HAP-1 (cell line): Measurements from ENCODE around the gene MYT1.
A peak's percentile ranks its signal among the peaks of the same experiment; 100 is the strongest.
"Not testable (repeated sequence)": the region's sequence is repeated elsewhere in the genome, so short reads cannot be mapped to it uniquely, and the experiment has no call there.

Experiments
- DNase-seq, 2 experiments: peaks; one replicate each; pipeline ENCODE4 v3.0.0-alpha.2; 2016 to 2020; ENCODE audit warnings: low spot score in 2 of 2
- H3K27me3 ChIP-seq: fragments of 250-450 bp; sonication (Bioruptor Pico); 2 replicates; pipeline ENCODE4 v1.5.1; 2020; ENCODE audit warnings: low read depth, mild to moderate bottlenecking, moderate library complexity
- H3K36me3 ChIP-seq: fragments of 250-450 bp; sonication (Bioruptor Pico); replicated peaks from 2 replicates; pipeline ENCODE4 v1.5.1; 2020; ENCODE audit warnings: mild to moderate bottlenecking
- H3K4me1 ChIP-seq: fragments of 250-450 bp; sonication (Bioruptor Pico); 2 replicates; pipeline ENCODE4 v1.5.1; 2020; ENCODE audit warnings: mild to moderate bottlenecking
- H3K4me3 ChIP-seq: fragments of 250-450 bp; sonication (Bioruptor Pico); 2 replicates; pipeline ENCODE4 v1.5.1; 2020; ENCODE audit warnings: mild to moderate bottlenecking, moderate library complexity
- H3K9me3 ChIP-seq: fragments of 250-450 bp; sonication (Bioruptor Pico); 2 replicates; pipeline ENCODE4 v1.5.1; 2020; ENCODE audit warnings: mild to moderate bottlenecking, moderate library complexity
- in situ Hi-C: fragments of 300-500 bp; cut with MboI; formaldehyde crosslinking; loops from 3 replicates; pipeline ENCODE4 v1.14.3; 2020; ENCODE audit warnings: low sequenced_read_pairs, inconsistent platforms, mixed read lengths

The MYT1 gene

DNA sequence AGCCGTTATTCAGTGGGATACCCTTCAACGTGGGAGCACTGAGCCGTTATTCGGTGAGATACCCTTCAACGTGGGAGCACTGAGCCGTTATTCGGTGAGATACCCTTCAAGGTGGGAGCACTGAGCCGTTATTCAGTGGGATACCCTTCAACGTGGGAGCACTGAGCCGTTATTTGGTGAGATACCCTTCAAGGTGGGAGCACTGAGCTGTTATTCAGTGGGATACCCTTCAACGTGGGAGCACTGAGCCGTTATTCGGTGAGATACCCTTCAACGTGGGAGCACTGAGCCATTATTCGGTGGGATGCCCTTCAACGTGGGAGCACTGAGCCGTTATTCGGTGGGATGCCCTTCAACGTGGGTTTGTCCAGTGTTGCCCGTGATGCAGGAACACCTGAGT is 14.7 kb downstream of the MYT1 start:
- in situ Hi-C loops, H3K4me3 ChIP-seq, H3K27me3 ChIP-seq, H3K36me3 ChIP-seq, DNase-seq, H3K9me3 ChIP-seq: not testable (repeated sequence)
- H3K4me1 ChIP-seq, result peaks cover 19% of the 10 kb centered on the region

DNA sequence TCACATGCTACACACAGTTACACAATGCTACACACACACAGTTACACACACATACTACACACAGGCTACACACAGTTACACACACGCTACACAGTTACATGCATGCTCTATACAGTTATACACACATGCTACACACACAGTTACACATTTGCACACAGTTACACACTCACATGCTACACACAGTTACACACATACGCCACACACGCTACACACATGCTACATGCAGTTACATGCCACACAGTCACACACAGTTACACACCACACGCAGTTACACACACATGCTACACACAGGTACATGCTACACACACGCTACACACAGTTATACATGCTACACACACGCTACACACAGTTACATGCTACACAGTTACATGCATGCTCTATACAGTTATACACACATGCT is 15.6 kb downstream of the MYT1 start:
- in situ Hi-C loops, result no loop called here
- no peak overlapping the region for H3K4me3 ChIP-seq
- H3K9me3 ChIP-seq, result no peaks in the 10 kb centered on the region
- H3K36me3 ChIP-seq, result no peaks in the 10 kb centered on the region
- peaks cover 19% of the 10 kb centered on the region for H3K4me1 ChIP-seq
- DNase-seq, result no peak
- H3K27me3 ChIP-seq, result no peaks in the 10 kb centered on the region

DNA sequence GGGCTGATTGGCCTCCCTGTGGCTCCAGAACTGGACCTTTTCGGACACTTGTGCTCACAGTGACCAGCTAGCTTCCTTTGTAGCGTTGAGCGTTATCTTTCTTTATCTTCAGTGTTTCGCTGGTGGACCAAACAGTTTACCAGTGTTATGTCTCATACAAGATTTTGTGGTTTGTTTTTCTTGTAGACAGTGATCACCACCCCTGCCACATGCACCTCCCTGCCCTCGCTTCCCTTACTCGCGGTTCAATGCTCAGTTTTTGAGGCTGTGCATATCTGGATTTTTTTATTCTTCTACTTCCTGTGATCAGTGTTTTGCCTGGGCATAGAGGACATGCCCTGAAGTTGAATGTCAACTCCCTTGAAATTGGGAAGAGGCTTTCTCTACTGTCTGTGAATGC is 16.4 kb downstream of the MYT1 start:
- no peak overlapping the region for H3K4me3 ChIP-seq
- H3K36me3 ChIP-seq, result no peaks in the 10 kb centered on the region
- in situ Hi-C loops, result no loop called here
- H3K27me3 ChIP-seq, result no peaks in the 10 kb centered on the region
- H3K4me1 ChIP-seq, result peaks cover 19% of the 10 kb centered on the region
- H3K9me3 ChIP-seq, result no peaks in the 10 kb centered on the region
- DNase-seq, result no peak

DNA sequence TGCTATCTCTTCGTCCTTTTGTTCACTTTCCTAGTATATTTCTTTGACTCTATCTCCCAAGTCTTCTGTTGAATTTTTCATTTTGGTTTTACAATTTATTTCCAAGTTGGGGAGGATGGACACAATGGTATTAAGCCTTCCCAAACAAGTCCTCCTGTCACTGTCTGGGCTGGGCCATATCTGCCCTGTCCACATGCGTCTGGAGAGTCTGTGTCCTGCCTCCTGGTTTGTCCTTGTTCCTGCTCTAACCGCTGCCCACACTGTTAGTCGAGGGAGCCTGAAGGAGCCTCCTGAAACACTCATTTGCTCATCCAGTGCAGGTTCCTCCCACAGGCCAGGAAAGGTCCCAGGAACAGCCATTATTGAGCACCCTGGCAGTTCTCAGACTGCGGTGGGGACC is 17.1 kb downstream of the MYT1 start:
- H3K4me3 ChIP-seq, result no peak overlapping the region
- no peaks in the 10 kb centered on the region for H3K36me3 ChIP-seq
- H3K9me3 ChIP-seq, result no peaks in the 10 kb centered on the region
- in situ Hi-C loops, result no loop called here
- H3K27me3 ChIP-seq, result no peaks in the 10 kb centered on the region
- DNase-seq, result no peak
- H3K4me1 ChIP-seq, result peaks cover 18% of the 10 kb centered on the region

DNA sequence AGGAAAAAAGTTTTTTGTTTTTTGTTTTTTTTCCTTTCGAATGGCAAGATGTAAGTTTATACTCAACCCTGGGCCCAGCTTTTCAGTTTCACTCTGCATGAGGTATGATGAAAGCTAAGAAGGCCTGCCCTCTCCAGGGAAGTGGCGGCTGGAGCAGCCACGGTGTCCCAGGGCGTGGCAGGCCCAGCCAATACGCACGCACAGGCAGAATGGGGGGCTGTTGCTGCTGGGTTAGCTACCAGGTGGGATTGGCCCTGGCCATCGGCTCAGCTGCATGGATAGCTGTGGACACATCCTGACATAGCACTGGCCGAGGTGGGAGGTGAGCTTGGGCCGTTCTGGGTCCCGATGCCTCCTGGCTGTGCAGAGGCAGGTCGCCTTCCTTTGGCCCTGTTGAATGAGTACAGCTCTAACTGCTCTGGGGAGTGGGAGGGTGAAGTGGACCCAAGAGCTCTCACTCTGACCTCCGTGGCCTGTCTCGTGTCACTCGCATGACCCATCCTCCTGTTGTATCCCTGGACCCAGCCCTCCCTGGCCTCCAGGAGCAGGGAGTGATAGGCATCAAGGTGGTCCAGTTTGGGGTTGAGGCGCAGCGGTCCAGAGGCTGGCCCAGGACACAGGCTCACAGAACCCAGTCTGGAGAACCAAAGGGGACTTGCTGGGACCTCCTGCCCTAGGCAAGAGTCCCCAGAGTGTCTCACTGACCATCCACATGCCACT is 18.1 kb downstream of the MYT1 start:
- Histone ChIP-seq H3K4me1 (peaks cover 9% of the 10 kb centered on the region), H3K27me3 (no peaks in the 10 kb centered on the region), H3K9me3 (no peaks in the 10 kb centered on the region), H3K4me3 (no peak overlapping the region), H3K36me3 (no peaks in the 10 kb centered on the region)
- in situ Hi-C loops, result no loop called here
- DNase-seq, result no peak

DNA sequence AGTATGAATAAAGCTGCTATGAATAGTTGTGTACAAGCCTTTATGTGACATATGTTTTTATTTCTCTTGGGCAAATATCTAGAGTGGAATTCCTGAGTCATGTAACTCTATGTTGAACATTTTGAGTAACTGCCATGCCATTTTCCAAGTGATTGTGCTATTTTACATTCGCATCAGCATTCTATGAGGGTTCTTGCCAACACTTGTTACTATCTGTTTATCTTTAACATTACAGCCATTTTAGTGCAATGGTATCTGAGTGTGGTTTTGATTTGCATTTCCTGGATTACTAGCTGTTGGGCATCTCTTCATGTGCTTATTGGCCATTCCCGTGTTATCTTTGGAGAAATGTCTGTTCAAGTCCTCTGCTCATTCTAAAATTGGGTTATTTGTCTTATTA is 19.1 kb downstream of the MYT1 start:
- Histone ChIP-seq H3K4me1 (peaks cover 6% of the 10 kb centered on the region), H3K9me3 (no peaks in the 10 kb centered on the region), H3K4me3 (no peak overlapping the region), H3K36me3 (no peaks in the 10 kb centered on the region), H3K27me3 (no peaks in the 10 kb centered on the region)
- in situ Hi-C loops, result no loop called here
- no peak for DNase-seq

DNA sequence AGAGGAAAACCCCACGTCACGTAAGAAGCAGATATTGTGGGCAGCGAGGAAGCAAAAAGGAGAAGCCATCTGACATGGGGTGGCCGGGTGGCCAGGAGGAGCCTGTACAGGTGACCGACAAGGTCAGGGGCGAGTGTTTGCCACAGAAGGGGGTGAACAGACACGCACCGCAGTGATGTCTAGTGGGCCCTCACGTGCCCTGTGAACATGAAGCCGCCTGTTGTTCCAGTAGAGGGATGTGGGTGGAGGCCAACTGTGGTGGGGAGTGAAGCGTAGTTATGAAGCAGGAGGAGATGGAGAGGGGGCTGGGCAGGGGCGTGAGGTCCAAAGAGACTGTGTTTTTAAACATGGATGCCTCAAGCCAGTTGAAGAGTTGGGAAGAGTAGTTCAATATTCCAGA is 20.5 kb downstream of the MYT1 start:
- no peak for DNase-seq
- no peaks in the 10 kb centered on the region for H3K9me3 ChIP-seq
- H3K4me1 ChIP-seq, result peaks cover 19% of the 10 kb centered on the region
- in situ Hi-C loops, result no loop called here
- no peaks in the 10 kb centered on the region for H3K36me3 ChIP-seq
- H3K4me3 ChIP-seq, result no peak overlapping the region
- H3K27me3 ChIP-seq, result no peaks in the 10 kb centered on the region

DNA sequence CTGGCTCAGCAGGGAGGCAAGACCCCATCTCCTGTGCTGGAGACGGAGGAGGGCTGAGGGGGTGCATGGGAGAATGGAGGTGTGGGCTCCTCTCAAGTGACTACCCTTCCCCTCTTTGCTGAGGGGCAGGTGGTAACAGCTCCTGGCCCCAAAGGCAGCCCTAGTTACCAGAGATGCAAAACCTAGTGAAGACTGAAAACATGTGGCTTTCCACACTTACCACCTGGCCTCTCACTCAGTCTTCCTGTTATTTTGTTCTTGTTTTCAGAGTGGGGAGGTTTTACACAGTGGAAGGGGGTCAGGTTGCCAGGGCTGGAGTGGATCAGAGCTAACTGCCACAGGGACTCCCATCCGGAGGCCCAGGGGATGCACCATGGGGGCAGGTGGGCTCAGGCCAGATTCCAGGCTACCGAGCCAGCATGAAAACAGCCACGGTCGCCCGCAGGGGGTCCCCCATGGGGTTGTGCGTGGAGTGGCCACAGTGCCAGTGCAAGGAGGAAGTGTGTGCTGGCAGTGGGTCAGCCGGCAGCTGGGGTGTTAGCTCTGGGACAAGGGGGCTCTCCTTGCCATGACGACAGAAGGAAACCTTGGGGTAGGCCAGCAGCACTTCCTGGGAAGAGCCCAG is 21.1 kb downstream of the MYT1 start:
- H3K4me1 ChIP-seq, result peaks cover 25% of the 10 kb centered on the region
- H3K27me3 ChIP-seq, result no peaks in the 10 kb centered on the region
- in situ Hi-C loops, result no loop called here
- H3K36me3 ChIP-seq, result no peaks in the 10 kb centered on the region
- no peaks in the 10 kb centered on the region for H3K9me3 ChIP-seq
- no peak for DNase-seq
- H3K4me3 ChIP-seq, result no peak overlapping the region

DNA sequence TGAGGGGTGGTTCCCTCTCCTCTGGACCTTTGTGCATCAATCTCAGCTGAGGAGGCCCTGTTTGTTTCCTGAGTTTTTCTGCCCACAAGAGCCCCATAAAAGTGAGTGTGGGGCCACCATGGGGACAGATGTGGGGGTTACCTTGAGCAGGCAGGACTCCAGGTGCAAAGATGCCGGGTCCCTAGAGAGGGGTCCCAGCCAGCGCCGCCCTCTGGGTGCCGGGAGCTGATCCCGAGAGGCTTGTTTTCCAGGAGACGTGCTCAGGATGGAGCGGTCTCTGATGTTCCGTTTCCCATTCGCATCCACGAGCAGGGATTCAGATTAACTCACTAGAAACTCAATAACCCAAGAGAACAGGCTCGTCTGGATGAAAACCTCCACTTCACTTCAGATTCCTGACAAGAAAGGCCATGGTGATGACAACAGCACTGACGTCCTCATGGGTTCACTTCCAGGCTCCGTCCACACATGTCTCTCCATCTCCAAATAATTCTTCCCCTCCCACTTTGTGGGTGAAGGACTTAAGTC is 21.9 kb downstream of the MYT1 start:
- no peaks in the 10 kb centered on the region for H3K36me3 ChIP-seq
- in situ Hi-C loops, result no loop called here

DNA sequence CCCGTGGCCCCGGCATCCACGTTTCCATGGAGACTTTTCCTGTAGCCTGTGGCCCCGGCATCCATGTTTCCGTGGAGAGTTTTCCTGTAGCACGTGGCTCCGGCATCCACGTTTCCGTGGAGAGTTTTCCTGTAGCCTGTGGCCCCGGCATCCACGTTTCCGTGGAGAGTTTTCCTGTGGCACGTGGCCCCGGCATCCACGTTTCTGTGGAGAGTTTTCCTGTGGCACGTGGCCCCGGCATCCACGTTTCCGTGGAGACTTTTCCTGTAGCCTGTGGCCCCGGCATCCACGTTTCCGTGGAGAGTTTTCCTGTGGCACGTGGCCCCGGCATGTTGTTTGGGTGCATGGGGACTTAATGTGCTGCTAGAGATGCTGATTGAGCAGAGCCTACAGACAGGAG is 23.0 kb downstream of the MYT1 start:
- H3K4me1 ChIP-seq, result peaks cover 25% of the 10 kb centered on the region
- H3K27me3 ChIP-seq, H3K4me3 ChIP-seq, DNase-seq, in situ Hi-C loops, H3K36me3 ChIP-seq, H3K9me3 ChIP-seq: not testable (repeated sequence)

More for the DNA sequence above, 21.9 kb downstream of the MYT1 start:
- peaks cover 25% of the 10 kb centered on the region for H3K4me1 ChIP-seq
- H3K9me3 ChIP-seq, result no peaks in the 10 kb centered on the region
- no peak overlapping the region for H3K4me3 ChIP-seq
- H3K27me3 ChIP-seq, result no peaks in the 10 kb centered on the region
- DNase-seq, result no peak

DNA sequence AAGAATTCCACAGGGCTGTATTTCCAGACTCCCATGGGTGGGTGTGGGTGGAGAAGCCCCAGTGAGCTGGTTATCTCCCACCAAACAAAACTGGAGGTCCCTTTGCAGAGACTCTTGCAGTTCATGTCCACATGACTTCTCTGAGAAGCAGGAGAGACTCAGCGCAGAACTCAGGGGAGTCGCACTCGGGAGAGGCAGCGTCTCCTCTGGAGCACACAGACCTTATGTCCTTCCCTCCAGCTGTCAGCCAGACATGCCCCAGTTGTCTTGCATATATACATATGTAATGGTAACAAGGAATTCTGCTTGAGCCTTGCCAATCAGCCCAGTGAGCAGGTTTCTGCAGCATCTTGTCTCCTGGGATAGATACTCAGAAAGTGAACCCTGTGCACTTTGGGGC is 23.8 kb downstream of the MYT1 start:
- DNase-seq, result no peak
- no peaks in the 10 kb centered on the region for H3K36me3 ChIP-seq
- no peak overlapping the region for H3K4me3 ChIP-seq
- no peaks in the 10 kb centered on the region for H3K27me3 ChIP-seq
- no peaks in the 10 kb centered on the region for H3K9me3 ChIP-seq
- in situ Hi-C loops, result no loop called here
- peaks cover 25% of the 10 kb centered on the region for H3K4me1 ChIP-seq

DNA sequence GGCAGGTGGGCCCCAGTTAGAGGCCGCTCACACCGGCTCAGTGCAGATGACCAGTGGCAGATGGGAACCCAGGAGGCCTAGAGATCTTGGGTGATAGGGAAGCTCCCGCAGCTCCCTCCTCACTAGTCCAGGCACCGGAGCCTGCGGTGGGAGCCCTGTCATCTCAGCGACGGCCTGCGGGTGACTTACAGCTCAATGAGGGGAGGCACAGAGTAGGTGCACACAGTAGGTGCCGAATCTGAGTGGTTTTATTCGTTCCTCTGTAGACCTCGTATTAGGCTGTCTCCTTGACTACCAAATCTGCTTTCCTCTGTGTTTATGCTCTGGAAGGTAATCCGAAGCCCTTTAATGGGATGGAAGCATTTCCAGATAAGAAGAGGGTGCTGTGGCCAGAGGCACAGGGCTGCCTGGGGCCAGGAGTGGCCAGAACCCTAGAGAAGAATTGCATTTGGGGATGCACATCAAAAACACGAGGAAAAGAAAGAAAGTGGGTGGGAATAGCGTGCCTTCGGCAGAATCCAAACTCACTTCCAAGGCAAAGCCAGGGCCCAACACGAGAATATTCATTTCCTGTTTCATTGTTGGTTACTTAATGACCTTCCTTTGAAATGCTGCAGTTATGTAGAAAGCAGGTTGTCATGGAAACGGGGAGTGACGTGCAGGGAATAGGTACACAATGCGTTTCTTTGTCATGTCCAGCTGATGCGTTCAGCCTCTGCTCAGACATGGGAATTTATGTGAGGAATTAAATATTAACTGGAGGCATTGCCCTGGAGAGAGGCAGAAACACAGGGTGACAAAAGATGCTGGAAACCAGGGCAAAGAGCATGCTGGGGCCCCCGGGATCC is 24.7 kb downstream of the MYT1 start:
- Histone ChIP-seq H3K36me3 (no peaks in the 10 kb centered on the region), H3K4me1 (peaks cover 25% of the 10 kb centered on the region), H3K4me3 (no peak overlapping the region), H3K9me3 (no peaks in the 10 kb centered on the region), H3K27me3 (no peaks in the 10 kb centered on the region)
- in situ Hi-C loops, result no loop called here
- peak; percentile 90 to 99 for DNase-seq

DNA sequence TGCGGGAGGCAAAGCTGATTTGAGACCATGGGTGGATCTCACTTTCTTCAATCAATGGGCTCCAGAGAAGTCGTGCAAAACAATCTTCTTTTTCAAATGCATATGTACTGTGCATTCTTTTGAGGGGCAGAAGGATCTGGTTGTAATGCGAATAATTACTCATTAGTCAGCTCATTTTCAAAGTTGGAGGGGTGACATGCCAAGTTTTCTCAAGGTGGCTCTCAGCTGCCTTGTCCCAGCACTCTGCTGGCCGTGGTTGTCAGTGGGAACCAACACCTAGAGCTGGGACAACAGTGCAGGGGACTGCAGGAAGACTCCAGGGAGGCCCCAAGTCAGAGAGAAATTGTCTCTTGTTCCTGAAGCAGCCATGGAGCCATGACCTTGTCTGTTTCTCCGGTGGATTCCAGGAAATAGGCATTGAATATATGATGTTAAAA is 25.3 kb downstream of the MYT1 start:
- no peaks in the 10 kb centered on the region for H3K9me3 ChIP-seq
- H3K4me1 ChIP-seq, result peaks cover 25% of the 10 kb centered on the region
- in situ Hi-C loops, result no loop called here
- H3K4me3 ChIP-seq, result no peak overlapping the region
- no peaks in the 10 kb centered on the region for H3K27me3 ChIP-seq
- no peak for DNase-seq
- no peaks in the 10 kb centered on the region for H3K36me3 ChIP-seq

DNA sequence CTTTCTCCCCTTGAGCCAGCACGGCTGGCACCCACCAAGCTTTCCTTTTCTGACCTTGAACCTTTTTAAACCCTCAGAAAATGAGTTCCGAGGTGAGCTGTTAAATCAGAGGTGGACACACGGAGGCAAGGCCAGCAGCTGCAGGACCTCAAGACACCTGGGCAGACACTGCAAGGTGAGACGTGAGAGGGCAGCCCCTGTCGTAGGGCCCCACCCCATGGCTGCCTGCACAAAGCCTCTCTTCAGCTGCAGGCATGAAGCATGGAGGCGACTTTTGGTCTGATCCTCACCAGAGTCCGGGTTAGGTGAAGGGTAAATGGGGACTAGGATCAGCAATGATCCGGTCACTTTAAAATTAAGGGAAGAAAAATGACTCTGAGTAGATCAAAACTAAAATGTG is 25.7 kb downstream of the MYT1 start:
- H3K4me1 ChIP-seq, result peaks cover 25% of the 10 kb centered on the region
- DNase-seq, result no peak
- no peaks in the 10 kb centered on the region for H3K27me3 ChIP-seq
- no peaks in the 10 kb centered on the region for H3K9me3 ChIP-seq
- in situ Hi-C loops, result no loop called here
- no peak overlapping the region for H3K4me3 ChIP-seq
- H3K36me3 ChIP-seq, result no peaks in the 10 kb centered on the region
